Measurements from ENCODE around the gene TNFSF8.

DNA sequence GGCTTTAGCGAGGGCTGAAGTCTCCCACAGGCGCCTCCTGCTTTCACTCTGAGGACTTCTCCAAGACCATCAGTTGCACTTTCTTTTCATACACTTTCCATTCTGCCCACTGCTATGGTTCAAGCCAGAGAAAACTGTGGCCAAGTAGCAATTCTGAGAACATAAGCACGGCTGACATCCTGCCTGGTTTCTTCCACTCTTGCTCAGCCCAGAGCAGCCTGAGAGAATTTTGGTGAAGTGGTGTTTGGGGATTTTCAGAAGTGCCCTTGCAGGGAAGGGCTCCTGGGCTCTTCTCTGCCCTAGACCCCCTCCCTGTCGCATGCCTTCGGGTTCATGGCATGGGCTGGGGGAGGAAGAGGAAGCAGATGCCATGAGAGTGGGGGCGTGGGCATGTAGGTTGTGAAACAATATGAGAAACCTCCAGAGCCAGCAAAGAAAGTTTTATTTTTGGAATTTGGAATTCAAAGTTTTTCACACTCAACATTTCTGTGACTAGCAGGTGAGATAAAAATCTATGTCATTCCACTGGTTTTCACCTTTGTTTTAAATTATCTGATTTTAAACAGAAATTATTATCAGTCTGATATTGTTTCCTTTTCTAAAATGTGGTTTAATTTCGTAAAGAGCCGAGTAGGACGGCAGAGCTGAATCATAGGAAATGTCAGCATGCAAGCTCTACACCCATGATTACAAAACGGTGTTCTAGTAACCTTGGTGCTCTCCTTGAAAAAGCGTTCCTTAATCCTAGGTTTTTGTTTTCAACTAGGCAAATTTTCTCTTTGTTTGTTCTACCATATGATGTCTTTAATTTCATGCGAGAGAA is 27.8 kb upstream of the TNFSF8 start:
- TF ChIP-seq, protein P1, sequence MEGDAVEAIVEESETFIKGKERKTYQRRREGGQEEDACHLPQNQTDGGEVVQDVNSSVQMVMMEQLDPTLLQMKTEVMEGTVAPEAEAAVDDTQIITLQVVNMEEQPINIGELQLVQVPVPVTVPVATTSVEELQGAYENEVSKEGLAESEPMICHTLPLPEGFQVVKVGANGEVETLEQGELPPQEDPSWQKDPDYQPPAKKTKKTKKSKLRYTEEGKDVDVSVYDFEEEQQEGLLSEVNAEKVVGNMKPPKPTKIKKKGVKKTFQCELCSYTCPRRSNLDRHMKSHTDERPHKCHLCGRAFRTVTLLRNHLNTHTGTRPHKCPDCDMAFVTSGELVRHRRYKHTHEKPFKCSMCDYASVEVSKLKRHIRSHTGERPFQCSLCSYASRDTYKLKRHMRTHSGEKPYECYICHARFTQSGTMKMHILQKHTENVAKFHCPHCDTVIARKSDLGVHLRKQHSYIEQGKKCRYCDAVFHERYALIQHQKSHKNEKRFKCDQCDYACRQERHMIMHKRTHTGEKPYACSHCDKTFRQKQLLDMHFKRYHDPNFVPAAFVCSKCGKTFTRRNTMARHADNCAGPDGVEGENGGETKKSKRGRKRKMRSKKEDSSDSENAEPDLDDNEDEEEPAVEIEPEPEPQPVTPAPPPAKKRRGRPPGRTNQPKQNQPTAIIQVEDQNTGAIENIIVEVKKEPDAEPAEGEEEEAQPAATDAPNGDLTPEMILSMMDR (IDR thresholded peaks at IDR 0.05) = no peak
- TF ChIP-seq POLR2AphosphoS5 (IDR thresholded peaks at IDR 0.05) = no peak

Data from prostate gland (tissue), 2 donors.